Mesenchymal stem cell (in vitro differentiated cells and primary cell): Measurements from ENCODE around the gene KIFC3.

Source experiments
- DNase-seq: peaks from one replicate; pipeline ENCODE4 v3.0.0-alpha.2; 2013
- H2AFZ ChIP-seq: one replicate; pipeline ENCODE4 v1.6.1; 2013; ENCODE audit warnings: low read depth, mild to moderate bottlenecking, control low read depth, inconsistent platforms, low read length, moderate library complexity
- H2AK5ac ChIP-seq: 2 replicates; pipeline ENCODE4 v1.6.1; 2013; ENCODE audit warnings: low read length, moderate library complexity, mild to moderate bottlenecking, inconsistent platforms; ENCODE audit not compliant: severe bottlenecking
- H2BK120ac ChIP-seq: one replicate; pipeline ENCODE4 v1.6.1; 2013; ENCODE audit warnings: low read depth, mild to moderate bottlenecking, inconsistent platforms, low read length, moderate library complexity
- H2BK12ac ChIP-seq, 2 experiments: one replicate each; pipeline ENCODE4 v1.6.1; 2013; ENCODE audit warnings: inconsistent platforms in 2 of 2, low read length in 2 of 2, mild to moderate bottlenecking in 2 of 2, moderate library complexity in 2 of 2, control low read depth in 1 of 2
- H2BK15ac ChIP-seq: one replicate; pipeline ENCODE4 v1.6.1; 2013; ENCODE audit warnings: mild to moderate bottlenecking, low read depth, inconsistent platforms; ENCODE audit not compliant: poor library complexity, severe bottlenecking
- H2BK5ac ChIP-seq: 2 replicates; pipeline ENCODE4 v1.6.1; 2013; ENCODE audit warnings: low read depth, mild to moderate bottlenecking, low read length, control low read depth, inconsistent platforms; ENCODE audit not compliant: poor library complexity, severe bottlenecking
- H3K14ac ChIP-seq, 2 experiments: one replicate each; pipeline ENCODE4 v1.6.1; 2013; ENCODE audit warnings: inconsistent platforms in 2 of 2, low read length in 2 of 2, control low read depth in 1 of 2, mild to moderate bottlenecking in 1 of 2, moderate library complexity in 1 of 2
- H3K18ac ChIP-seq, 2 experiments: one replicate each; pipeline ENCODE4 v1.6.1; 2013; ENCODE audit warnings: inconsistent platforms in 2 of 2, low read length in 2 of 2, control low read depth in 1 of 2, low read depth in 1 of 2, mild to moderate bottlenecking in 1 of 2
- H3K23ac ChIP-seq, 2 experiments: one replicate each; pipeline ENCODE4 v1.6.1; 2013; ENCODE audit warnings: inconsistent platforms in 2 of 2, low read length in 2 of 2, mild to moderate bottlenecking in 2 of 2, moderate library complexity in 2 of 2, control low read depth in 1 of 2
- H3K27ac ChIP-seq: 2 replicates; pipeline ENCODE4 v1.5.1; 2013; ENCODE audit warnings: mild to moderate bottlenecking, moderate library complexity, low read length, control low read depth, inconsistent platforms; ENCODE audit not compliant: poor library complexity, severe bottlenecking
- H3K27me3 ChIP-seq, 2 experiments: 2 replicates each; pipeline versions ENCODE4 v1.6.1 to v1.7.0; 2013; ENCODE audit warnings: low read length in 2 of 2, mild to moderate bottlenecking in 2 of 2, moderate library complexity in 2 of 2, control low read depth in 1 of 2, inconsistent platforms in 1 of 2; ENCODE audit not compliant: control insufficient read depth in 1 of 2, insufficient read depth in 1 of 2
- H3K36me3 ChIP-seq, 2 experiments: 2 replicates each; pipeline versions ENCODE4 v1.6.1 to v1.7.0; 2013; ENCODE audit warnings: low read length in 2 of 2, control low read depth in 1 of 2, inconsistent platforms in 1 of 2, low read depth in 1 of 2, mild to moderate bottlenecking in 1 of 2; ENCODE audit not compliant: insufficient read depth in 2 of 2, control insufficient read depth in 1 of 2
- H3K4ac ChIP-seq, 2 experiments: one replicate each; pipeline ENCODE4 v1.6.1; 2013; ENCODE audit warnings: inconsistent platforms in 2 of 2, low read length in 2 of 2, mild to moderate bottlenecking in 2 of 2, moderate library complexity in 2 of 2, control low read depth in 1 of 2, low read depth in 1 of 2
- H3K4me1 ChIP-seq: 2 replicates; pipeline ENCODE4 v1.6.1; 2013; ENCODE audit warnings: low read depth, low read length, control low read depth; ENCODE audit not compliant: control insufficient read depth, insufficient read depth
- H3K4me2 ChIP-seq: 2 replicates; pipeline ENCODE4 v1.6.1; 2013; ENCODE audit warnings: low read length, mild to moderate bottlenecking, inconsistent platforms; ENCODE audit not compliant: poor library complexity, severe bottlenecking
- H3K4me3 ChIP-seq, 2 experiments: 2 replicates each; pipeline versions ENCODE4 v1.5.1 to v1.7.0; 2013; ENCODE audit warnings: low read length in 2 of 2, mild to moderate bottlenecking in 2 of 2, control low read depth in 1 of 2, low read depth in 1 of 2; ENCODE audit not compliant: insufficient read depth in 1 of 2
- H3K79me1 ChIP-seq: replicated peaks from 2 replicates; pipeline ENCODE4 v1.6.1; 2013; ENCODE audit warnings: mild to moderate bottlenecking, control low read depth, low read length, inconsistent platforms; ENCODE audit not compliant: poor library complexity, severe bottlenecking
- H3K9ac ChIP-seq: 2 replicates; pipeline ENCODE4 v1.7.0; 2013; ENCODE audit warnings: mild to moderate bottlenecking, low read length, moderate library complexity
- H3K9me3 ChIP-seq: 2 replicates; pipeline ENCODE4 v1.7.0; 2013; ENCODE audit warnings: mild to moderate bottlenecking, low read length; ENCODE audit not compliant: control insufficient read depth
- H4K8ac ChIP-seq: one replicate; pipeline ENCODE4 v1.6.1; 2013; ENCODE audit warnings: inconsistent platforms, mild to moderate bottlenecking, low read length, moderate library complexity
- H4K91ac ChIP-seq: one replicate; pipeline ENCODE4 v1.6.1; 2013; ENCODE audit warnings: mild to moderate bottlenecking, low read length, inconsistent platforms
- WGBS: methylation state at CpG from one replicate; pipeline ENCODE4 v1.1.7; 2013; ENCODE audit warnings: mixed read lengths; 5-methylcytosine and 5-hydroxymethylcytosine counted together

The KIFC3 gene

GRCh38 chr16:57818377-57819064 is 16.2 kb upstream of the KIFC3 start:
- DNase-seq, result no peak
- Histone ChIP-seq H2BK120ac (no peak overlapping the region), H3K36me3 (peaks cover 0 to 6% of the 10 kb centered on the region in 2 experiments), H3K27ac (no peak overlapping the region), H3K9ac (no peak overlapping the region), H3K9me3 (no peaks in the 10 kb centered on the region), H3K4ac (no peak overlapping the region), H2BK5ac (no peak overlapping the region), H2BK15ac (peak overlapping the region; percentile 54), H3K14ac (no peak overlapping the region), H2BK12ac (no peak overlapping the region), H3K4me2 (no peak overlapping the region), H2AK5ac (peak overlapping the region; percentile 63), H2AFZ (no peak overlapping the region), H4K91ac (no peak overlapping the region), H3K23ac (no peak overlapping the region), H3K79me1 (peaks cover 8% of the 10 kb centered on the region), H4K8ac (no peak overlapping the region), H3K27me3 (peaks cover 0 to 11% of the 10 kb centered on the region in 2 experiments), H3K18ac (no peak overlapping the region), H3K4me3 (no peak overlapping the region), H3K4me1 (peaks cover 22% of the 10 kb centered on the region)
- 94% methylated on average over 8 of the region's 8 CpGs for WGBS

- no peaks in the 10 kb centered on the region for H3K9me3 ChIP-seq
- no peak overlapping the region for H3K27ac ChIP-seq
- H2BK15ac ChIP-seq, result no peak overlapping the region
- DNase-seq, result no peak
- peaks cover 29% of the 10 kb centered on the region for H3K4me1 ChIP-seq
- H3K23ac ChIP-seq, result no peak overlapping the region
- peaks cover 0 to 13% of the 10 kb centered on the region in 2 experiments for H3K27me3 ChIP-seq
- H3K4me2 ChIP-seq, result no peak overlapping the region
- H3K18ac ChIP-seq, result no peak overlapping the region
- H3K79me1 ChIP-seq, result peaks cover 10% of the 10 kb centered on the region
- H3K4ac ChIP-seq, result no peak overlapping the region
- no peak overlapping the region for H4K91ac ChIP-seq
- no peak overlapping the region for H2BK5ac ChIP-seq
- H3K9ac ChIP-seq, result no peak overlapping the region
- H3K4me3 ChIP-seq, result no peak overlapping the region
- no peak overlapping the region for H4K8ac ChIP-seq
- peak overlapping the region; percentile 42 for H2AK5ac ChIP-seq
- no peak overlapping the region for H2BK12ac ChIP-seq
- no peak overlapping the region for H2BK120ac ChIP-seq
- no peak overlapping the region for H2AFZ ChIP-seq
- peaks cover 0 to 9% of the 10 kb centered on the region in 2 experiments for H3K36me3 ChIP-seq
- H3K14ac ChIP-seq, result no peak overlapping the region
Measured at GRCh38 chr16:57817680-57818079, 15.4 kb upstream of the KIFC3 start.

- Histone ChIP-seq H3K9me3 (no peaks in the 10 kb centered on the region), H2BK120ac (peak overlapping the region; percentile 74), H3K4me1 (peaks cover 37% of the 10 kb centered on the region), H3K9ac (peak overlapping the region; percentile 78), H4K8ac (peak overlapping the region; percentile 88), H2AFZ (peak overlapping the region; percentile 42), H3K36me3 (peaks cover 0 to 9% of the 10 kb centered on the region in 2 experiments), H3K4me3 (no peak overlapping the region), H3K4ac (peak overlapping the region; percentile 70 to 72), H3K27ac (peak overlapping the region; percentile 81), H3K14ac (peak overlapping the region in 1 of 2 experiments; percentile 26), H2BK15ac (peak overlapping the region; percentile 12), H2BK5ac (peak overlapping the region; percentile 91), H3K79me1 (peaks cover 10% of the 10 kb centered on the region), H3K18ac (peak overlapping the region; percentile 47 to 61), H4K91ac (peak overlapping the region; percentile 83), H2BK12ac (peak overlapping the region; percentile 89 to 93), H2AK5ac (peak overlapping the region; percentile 100), H3K27me3 (peaks cover 0 to 10% of the 10 kb centered on the region in 2 experiments), H3K23ac (no peak overlapping the region), H3K4me2 (no peak overlapping the region)
- DNase-seq, result peak; percentile 96
- WGBS, result 27% methylated on average over 14 of the region's 16 CpGs
Measured at GRCh38 chr16:57815987-57816745, 13.9 kb upstream of the KIFC3 start.

GRCh38 chr16:57814896-57815295 is 12.6 kb upstream of the KIFC3 start:
- no peak overlapping the region for H3K9ac ChIP-seq
- H2AK5ac ChIP-seq, result peak overlapping the region; percentile 100
- peak overlapping the region; percentile 45 for H4K91ac ChIP-seq
- peak overlapping the region; percentile 81 for H3K27ac ChIP-seq
- no peak overlapping the region for H2BK15ac ChIP-seq
- no peak overlapping the region for H3K23ac ChIP-seq
- H4K8ac ChIP-seq, result no peak overlapping the region
- peak overlapping the region; percentile 8 for H2BK5ac ChIP-seq
- no peak overlapping the region for H2BK120ac ChIP-seq
- peaks cover 0 to 6% of the 10 kb centered on the region in 2 experiments for H3K27me3 ChIP-seq
- no peak overlapping the region for H3K4ac ChIP-seq
- peaks cover 0 to 12% of the 10 kb centered on the region in 2 experiments for H3K36me3 ChIP-seq
- peaks cover 47% of the 10 kb centered on the region for H3K4me1 ChIP-seq
- no peak overlapping the region for H3K18ac ChIP-seq
- no peak overlapping the region for H2AFZ ChIP-seq
- H2BK12ac ChIP-seq, result peak overlapping the region in 1 of 2 experiments; percentile 23
- H3K9me3 ChIP-seq, result no peaks in the 10 kb centered on the region
- no peak overlapping the region for H3K4me2 ChIP-seq
- 100% methylated on average over 3 of the region's 3 CpGs for WGBS
- DNase-seq, result no peak
- no peak overlapping the region for H3K4me3 ChIP-seq
- H3K79me1 ChIP-seq, result peaks cover 10% of the 10 kb centered on the region
- H3K14ac ChIP-seq, result no peak overlapping the region
